Esophagus muscularis mucosa (tissue), 3 donors: ENCODE data around the gene POLA2.

ENCODE experiments used
- CTCF ChIP-seq, 3 experiments: fragments of 200-600 bp in 2 of 3; fragments of 450-650 bp in 1 of 3; sonication (generic) in 2 of 3; IDR thresholded peaks; one replicate each; pipeline ENCODE4 v1.5.1; 2017 to 2019; ENCODE audit warnings: antibody characterized with exemption in 3 of 3, mild to moderate bottlenecking in 2 of 3, moderate library complexity in 1 of 3
- POLR2AphosphoS5 ChIP-seq, 2 donors: sonication (generic); formaldehyde crosslinking; IDR thresholded peaks; one replicate each; pipeline ENCODE4 v1.6.1; 2017; ENCODE audit warnings: antibody characterized with exemption in 2 of 2

DNA sequence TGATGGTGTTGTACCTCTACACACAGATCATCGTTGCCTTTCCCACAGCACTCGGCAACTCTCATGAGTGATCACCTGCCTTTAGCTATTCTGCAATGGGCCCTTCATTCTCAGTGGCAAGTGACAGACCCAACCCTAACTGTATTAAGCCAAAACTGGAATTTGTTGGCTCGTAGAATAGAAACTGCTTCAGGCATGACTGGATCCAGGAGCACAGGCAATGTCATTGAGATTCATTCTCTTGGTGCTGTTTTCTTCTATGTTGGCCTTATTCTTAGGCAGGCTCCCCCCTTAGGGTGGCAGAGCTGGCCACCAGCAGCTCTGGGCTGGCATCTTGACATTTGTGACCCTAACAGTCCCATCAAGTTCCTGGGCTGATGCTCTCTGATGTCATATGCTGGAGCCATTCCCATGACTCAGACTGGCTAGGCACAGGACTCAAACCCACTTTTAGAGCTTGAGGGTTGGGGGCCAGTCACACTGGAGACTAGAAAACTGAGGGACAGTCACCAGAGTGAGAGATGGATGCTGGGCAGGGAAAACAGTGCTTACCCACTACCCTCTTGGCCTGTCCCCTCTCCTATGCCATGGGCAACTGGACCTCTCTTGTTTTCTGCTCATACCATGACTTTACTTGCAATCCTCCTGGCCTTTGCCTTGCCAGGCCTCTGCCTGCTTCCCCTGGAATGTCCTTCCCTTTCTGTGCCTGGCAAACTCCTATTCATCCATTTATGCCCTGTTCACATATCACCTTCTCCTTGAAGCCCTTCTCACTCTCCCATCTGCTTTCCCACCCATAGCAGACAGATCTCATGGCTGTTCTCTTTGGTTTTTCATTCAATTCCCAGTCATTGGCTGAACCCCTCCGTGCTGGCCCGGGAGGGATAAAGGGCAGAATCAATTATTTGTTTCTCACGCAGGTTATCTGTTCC lies 45.8 kb downstream of the POLA2 start:
- TF ChIP-seq CTCF (IDR thresholded peaks at IDR 0.05): no peak
- TF ChIP-seq POLR2AphosphoS5 (IDR thresholded peaks at IDR 0.05): no peak
